Right lobe of liver (tissue), 6 donors: Measurements from ENCODE around the gene ACOX3. TPM values are rescaled to one million over a fixed set of nuclear protein-coding genes. Genes with fewer than 3 reads are reported as not detected.

Experiments
- ATAC-seq, 4 donors: fragments of 200-7000 bp; cut with Tn5 transposase; one replicate each; pipeline ENCODE4 v1.9.1; 2020; ENCODE audit warnings: mild to moderate bottlenecking in 4 of 4, moderate library complexity in 4 of 4
- DNase-seq, 3 donors: peaks; one replicate each; pipeline ENCODE4 v3.0.0-alpha.2; 2020
- H3K27ac ChIP-seq, 3 donors: fragments of 200-600 bp; one replicate each; pipeline ENCODE4 v1.8.0; 2022
- H3K27me3 ChIP-seq, 2 donors: fragments of 200-600 bp; one replicate each; pipeline ENCODE4 v1.8.0; 2022
- H3K36me3 ChIP-seq, 4 donors: fragments of 200-600 bp; sonication (generic) in 1 of 4; one replicate each; pipeline versions ENCODE4 v1.5.1 to v1.8.0; 2017 to 2022; ENCODE audit warnings: control low read depth in 1 of 4
- H3K4me1 ChIP-seq, 4 donors: fragments of 200-600 bp; sonication (generic) in 1 of 4; one replicate each; pipeline versions ENCODE4 v1.5.1 to v1.8.0; 2017 to 2022; ENCODE audit warnings: control low read depth in 1 of 4
- H3K4me3 ChIP-seq, 3 donors: fragments of 200-600 bp; one replicate each; pipeline ENCODE4 v1.8.0; 2022
- H3K9me3 ChIP-seq, 4 donors: fragments of 200-600 bp; sonication (generic) in 1 of 4; one replicate each; pipeline versions ENCODE4 v1.5.1 to v1.8.0; 2017 to 2022; ENCODE audit warnings: control low read depth in 1 of 4
- POLR2A ChIP-seq: fragments of 450-650 bp; IDR thresholded peaks from one replicate; pipeline ENCODE4 v1.6.1; 2017; ENCODE audit warnings: antibody characterized with exemption, mild to moderate bottlenecking
- WGBS: methylation state at CpG from one replicate; pipeline ENCODE4 v1.1.6; 2018; ENCODE audit warnings: low coverage, low lambda C conversion rate; ENCODE audit not compliant: insufficient coverage; ENCODE audit errors: missing lambda C conversion rate; 5-methylcytosine and 5-hydroxymethylcytosine counted together
- intact Hi-C, 2 donors: fragments of 100-400 bp; cut with DNase I; formaldehyde crosslinking; loops; one replicate each; pipeline versions ENCODE4 v1.11.2 to v1.14.1; 2022
- total RNA-seq, 6 experiments: library from RNA; depleted of rRNA in 2 of 6; stranded (reverse); fragments of >200 nt in 2 of 6; fragmentation: NEBNext Ultra II Directional in 3 of 6; extraction: Animal tissue kit (Norgen Biotek cat#: 25700) in 3 of 6; gene quantifications; one replicate each; pipeline versions ENCODE4 v1.1.0 to v1.2.4, GENCODE V29; 2016 to 2023
- TF ChIP-seq, protein P1 (sequence below), 4 donors: fragments of 200-600 bp in 3 of 4; fragments of 450-650 bp in 1 of 4; IDR thresholded peaks; one replicate each; pipeline versions ENCODE4 v1.5.1 to v1.8.0; 2016 to 2022; ENCODE audit warnings: antibody characterized with exemption in 4 of 4, mild to moderate bottlenecking in 2 of 4
- donor health status: DM: no; HTN: yes; CAD: no.
- donor health status: DM: no; HTN: no; CAD: no.
- donor health status: DM: no; HTN: no; CAD: no.
- donor health status: DM: no; HTN: yes; CAD: no.
- donor health status: DM: no; HTN: yes; CAD: no.

Gene ACOX3
- total RNA-seq, 6 experiments from 2014 or later, result 18.5 to 36.9 (median 21.9) TPM

DNA sequence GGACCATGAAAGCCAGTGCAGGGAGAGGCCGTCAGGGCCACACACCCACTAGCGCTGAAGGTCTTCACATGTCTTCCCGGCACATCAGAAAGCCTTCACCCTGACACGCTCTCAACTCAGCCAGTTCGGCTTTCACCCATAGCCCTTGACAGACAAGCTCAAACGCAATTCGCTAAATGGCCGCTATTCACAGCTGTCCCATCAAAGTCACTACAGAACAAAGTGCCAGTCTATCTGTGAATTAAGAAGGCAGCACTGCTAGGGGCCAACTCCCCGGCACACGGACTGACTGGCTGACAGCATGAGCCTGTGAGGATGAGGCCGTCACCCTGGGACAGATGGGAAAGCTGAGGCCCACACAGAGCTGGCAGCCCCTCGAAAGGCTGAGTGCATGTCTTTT, 45.7 kb downstream of the ACOX3 start:
- Histone ChIP-seq H3K36me3 (peaks cover 0 to 21% (median 3%) of the 10 kb centered on the region in 4 donors), H3K4me3 (no peak overlapping the region), H3K9me3 (no peaks in the 10 kb centered on the region), H3K27ac (no peak overlapping the region), H3K27me3 (no peaks in the 10 kb centered on the region), H3K4me1 (no peaks in the 10 kb centered on the region)
- no peak for DNase-seq
- intact Hi-C loops, result no loop called here
- 100% methylated on average over 4 of the region's 12 CpGs for WGBS
- TF ChIP-seq, protein P1, sequence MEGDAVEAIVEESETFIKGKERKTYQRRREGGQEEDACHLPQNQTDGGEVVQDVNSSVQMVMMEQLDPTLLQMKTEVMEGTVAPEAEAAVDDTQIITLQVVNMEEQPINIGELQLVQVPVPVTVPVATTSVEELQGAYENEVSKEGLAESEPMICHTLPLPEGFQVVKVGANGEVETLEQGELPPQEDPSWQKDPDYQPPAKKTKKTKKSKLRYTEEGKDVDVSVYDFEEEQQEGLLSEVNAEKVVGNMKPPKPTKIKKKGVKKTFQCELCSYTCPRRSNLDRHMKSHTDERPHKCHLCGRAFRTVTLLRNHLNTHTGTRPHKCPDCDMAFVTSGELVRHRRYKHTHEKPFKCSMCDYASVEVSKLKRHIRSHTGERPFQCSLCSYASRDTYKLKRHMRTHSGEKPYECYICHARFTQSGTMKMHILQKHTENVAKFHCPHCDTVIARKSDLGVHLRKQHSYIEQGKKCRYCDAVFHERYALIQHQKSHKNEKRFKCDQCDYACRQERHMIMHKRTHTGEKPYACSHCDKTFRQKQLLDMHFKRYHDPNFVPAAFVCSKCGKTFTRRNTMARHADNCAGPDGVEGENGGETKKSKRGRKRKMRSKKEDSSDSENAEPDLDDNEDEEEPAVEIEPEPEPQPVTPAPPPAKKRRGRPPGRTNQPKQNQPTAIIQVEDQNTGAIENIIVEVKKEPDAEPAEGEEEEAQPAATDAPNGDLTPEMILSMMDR (IDR thresholded peaks at IDR 0.05), result no peak
- no peak for TF ChIP-seq POLR2A
- ATAC-seq, result no peak

DNA sequence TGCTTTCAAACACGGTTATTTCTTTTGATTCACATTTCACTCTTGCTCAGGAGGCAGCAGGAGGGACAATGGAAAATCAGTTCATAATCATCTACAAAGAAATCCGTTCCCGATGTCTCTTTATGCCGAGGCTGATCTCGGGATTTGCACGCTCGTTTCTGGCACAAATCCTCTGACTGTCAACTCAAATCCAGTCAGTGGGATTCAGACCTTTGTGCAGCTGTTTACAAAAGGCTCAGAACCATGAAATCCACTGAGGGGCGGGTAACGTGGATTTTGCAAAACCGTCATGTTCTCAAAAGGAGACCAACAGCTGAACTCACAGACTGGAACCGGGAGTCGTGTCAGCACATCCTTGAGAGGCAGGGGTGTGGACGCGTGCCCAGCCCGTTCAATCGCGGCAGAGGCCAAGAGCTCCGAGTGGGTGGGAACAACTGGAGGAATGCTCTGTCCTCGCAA, 46.4 kb downstream of the ACOX3 start:
- Histone ChIP-seq H3K4me3 (no peak overlapping the region), H3K36me3 (peaks cover 0 to 27% (median 2%) of the 10 kb centered on the region in 4 donors), H3K4me1 (no peaks in the 10 kb centered on the region), H3K27me3 (no peaks in the 10 kb centered on the region), H3K9me3 (no peaks in the 10 kb centered on the region), H3K27ac (no peak overlapping the region)
- DNase-seq, result no peak
- intact Hi-C loops, result no loop called here
- WGBS, result 89% methylated on average over 15 of the region's 19 CpGs
- ATAC-seq, result no peak
- TF ChIP-seq, protein P1 (IDR thresholded peaks at IDR 0.05), result no peak

DNA sequence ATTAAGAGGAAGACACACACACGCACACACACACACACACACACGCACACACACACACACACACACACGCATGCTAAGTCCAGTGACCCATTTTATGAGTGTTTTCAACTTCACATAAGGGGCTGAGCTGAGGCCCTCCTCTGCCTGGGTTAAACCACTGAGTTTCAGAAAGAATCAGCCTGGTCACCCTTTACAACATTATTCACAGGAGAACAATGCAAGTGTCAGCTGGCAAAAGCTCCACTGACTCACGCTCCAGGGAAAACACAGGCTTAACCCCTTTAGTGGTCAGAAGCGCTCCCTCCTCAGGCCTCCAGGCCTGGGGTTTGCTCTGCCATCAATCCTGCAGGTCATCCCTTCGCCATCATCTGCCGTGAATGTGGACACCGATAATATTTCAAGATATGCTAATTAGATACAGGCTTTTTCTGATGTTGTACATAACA, 46.9 kb downstream of the ACOX3 start:
- H3K36me3 ChIP-seq, result peaks cover 0 to 28% (median under 1%) of the 10 kb centered on the region in 4 donors
- ATAC-seq, result no peak
- no peak overlapping the region for H3K4me3 ChIP-seq
- no peaks in the 10 kb centered on the region for H3K9me3 ChIP-seq
- H3K27me3 ChIP-seq, result no peaks in the 10 kb centered on the region
- H3K27ac ChIP-seq, result no peak overlapping the region
- intact Hi-C loops, result no loop called here
- no peaks in the 10 kb centered on the region for H3K4me1 ChIP-seq
- no peak for DNase-seq
- TF ChIP-seq, protein P1 (IDR thresholded peaks at IDR 0.05), result no peak
- TF ChIP-seq POLR2A, result no peak
- 72% methylated on average over 7 of the region's 8 CpGs for WGBS

DNA sequence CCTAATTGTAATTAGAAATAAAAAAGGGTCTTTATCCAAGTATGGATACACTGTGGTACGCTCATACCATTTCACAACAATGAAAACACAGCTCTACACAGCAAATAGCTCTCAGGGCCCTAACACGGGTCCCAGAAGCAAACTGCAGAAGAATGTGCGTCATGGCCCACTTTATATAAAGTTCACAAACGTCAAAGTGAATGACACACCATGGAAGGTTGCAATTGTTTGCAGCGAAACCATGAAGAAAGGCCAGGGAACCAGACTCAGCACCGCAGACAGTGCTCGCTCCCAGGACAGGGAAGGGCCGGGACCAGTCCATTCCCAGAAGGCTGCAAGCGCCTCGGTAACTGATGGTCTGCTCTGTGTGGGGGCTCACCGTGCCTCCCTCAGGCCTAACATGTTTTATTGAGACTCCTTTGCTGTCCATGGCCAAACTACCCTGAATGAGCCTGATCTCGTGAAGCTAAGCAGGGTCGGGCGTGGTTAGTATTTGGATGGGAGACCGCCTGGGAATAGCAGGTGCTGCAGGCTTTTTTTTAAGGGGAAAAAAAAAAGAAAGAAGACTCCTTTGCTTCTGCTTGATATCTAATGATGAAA, 47.8 kb downstream of the ACOX3 start:
- H3K9me3 ChIP-seq, result no peaks in the 10 kb centered on the region
- no peaks in the 10 kb centered on the region for H3K27me3 ChIP-seq
- 91% methylated on average over 12 of the region's 15 CpGs for WGBS
- no peak overlapping the region for H3K4me3 ChIP-seq
- peaks cover 0 to 28% (median 0%) of the 10 kb centered on the region in 4 donors for H3K36me3 ChIP-seq
- intact Hi-C loops, result no loop called here
- ATAC-seq, result no peak
- no peak overlapping the region for H3K27ac ChIP-seq
- no peak for DNase-seq
- TF ChIP-seq, protein P1 (IDR thresholded peaks at IDR 0.05), result no peak
- TF ChIP-seq POLR2A, result no peak
- no peaks in the 10 kb centered on the region for H3K4me1 ChIP-seq
